Small intestine (tissue), 7 donors: Measurements from ENCODE around the gene PITPNC1. TPM values are rescaled to one million over a fixed set of nuclear protein-coding genes. Genes with fewer than 3 reads are reported as not detected.
A peak's percentile ranks its signal among the peaks of the same experiment; 100 is the strongest.

ENCODE experiments used
- DNase-seq, 2 donors: peaks; one replicate each; pipeline versions ENCODE4 v3.0.0 to v3.0.0-alpha.2; 2013
- FAIRE-seq: peaks from 2 replicates; lab custom pipeline; 2012; peaks lifted over from hg19 to GRCh38; lab: Jason Lieb, UNC
- H3K27ac ChIP-seq, 3 donors: one replicate each; pipeline ENCODE4 v1.5.1; 2013; ENCODE audit warnings: low read length in 2 of 3, mild to moderate bottlenecking in 2 of 3, control low read depth in 1 of 3, inconsistent platforms in 1 of 3, low read depth in 1 of 3, moderate library complexity in 1 of 3
- H3K27me3 ChIP-seq, 3 donors: one replicate each; pipeline ENCODE4 v1.6.1; 2013; ENCODE audit warnings: low read length in 3 of 3, inconsistent platforms in 1 of 3; ENCODE audit not compliant: control insufficient read depth in 3 of 3, insufficient read depth in 3 of 3
- H3K36me3 ChIP-seq, 3 donors: one replicate each; pipeline ENCODE4 v1.6.1; 2013; ENCODE audit warnings: low read length in 3 of 3, inconsistent platforms in 1 of 3, low read depth in 1 of 3, mild to moderate bottlenecking in 1 of 3, moderate library complexity in 1 of 3; ENCODE audit not compliant: control insufficient read depth in 3 of 3, insufficient read depth in 2 of 3
- H3K4me1 ChIP-seq, 3 donors: one replicate each; pipeline ENCODE4 v1.6.1; 2013; ENCODE audit warnings: low read length in 2 of 3, inconsistent platforms in 1 of 3, low read depth in 1 of 3, mild to moderate bottlenecking in 1 of 3, moderate library complexity in 1 of 3; ENCODE audit not compliant: control insufficient read depth in 3 of 3, insufficient read depth in 2 of 3
- H3K4me3 ChIP-seq, 3 donors: one replicate each; pipeline ENCODE4 v1.5.1; 2013; ENCODE audit warnings: low read length in 3 of 3, control low read depth in 1 of 3, inconsistent platforms in 1 of 3, low read depth in 1 of 3, mild to moderate bottlenecking in 1 of 3, moderate library complexity in 1 of 3
- H3K9me3 ChIP-seq, 2 donors: one replicate each; pipeline ENCODE4 v1.6.1; 2013; ENCODE audit warnings: low read depth in 1 of 2, low read length in 1 of 2; ENCODE audit not compliant: control insufficient read depth in 2 of 2, insufficient read depth in 1 of 2
- WGBS, 3 donors: extraction: QIAGEN DNeasy Blood & Tissue Kit; methylation state at CpG; one replicate each; pipeline ENCODE4 v1.1.7; 2013; 5-methylcytosine and 5-hydroxymethylcytosine counted together
- polyA plus RNA-seq, 4 donors: library from polyadenylated mRNA; stranded (reverse) in 3 of 4; unstranded in 1 of 4; fragments of 200-250 nt in 3 of 4; fragments of 120-200 nt in 1 of 4; gene quantifications; one replicate each; pipeline versions ENCODE4 v1.2.1 to v1.2.3, GENCODE V29; 2013
- donor health status: healthy with polysubstance abuse.
- donor health status: control.
- donor health status: control.
- donor health status: Bipolar disorder and iron deficiency.
- donor health status: healthy.

PITPNC1 gene
- polyA plus RNA-seq, 4 donors, result 0.67 to 11.7 (median 3.4) TPM

DNA sequence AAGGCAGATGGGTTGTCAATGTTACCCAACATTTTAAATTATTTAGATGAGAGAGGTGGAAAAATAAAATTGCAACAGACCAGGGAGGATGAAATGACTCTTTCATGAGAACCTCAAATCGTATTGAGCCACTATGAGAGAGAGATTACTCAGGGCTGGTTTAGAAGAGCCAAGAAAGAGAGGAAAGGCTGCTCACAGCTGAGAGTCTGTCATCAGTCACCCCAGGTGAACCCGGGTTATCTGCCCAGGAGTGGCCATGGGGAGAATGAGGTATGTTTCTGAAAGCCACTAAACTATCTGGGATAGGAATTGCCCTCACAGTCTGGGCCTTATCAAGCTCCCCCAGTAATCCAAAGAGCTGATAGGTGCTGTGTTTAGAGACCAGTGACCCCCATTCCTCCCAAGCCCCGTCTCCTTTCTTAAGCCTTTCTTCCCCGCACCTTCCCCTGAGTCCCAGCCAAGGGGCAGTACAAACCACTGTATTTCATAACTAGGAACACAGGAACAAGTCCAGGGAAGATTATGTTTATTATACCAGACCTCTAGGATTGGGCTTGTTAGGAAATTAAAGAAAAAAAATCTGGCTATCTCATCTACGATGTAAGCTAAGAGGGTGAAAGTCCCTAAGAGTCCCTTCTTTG, 181.8 kb downstream of the PITPNC1 start:
- 33 to 69% (median 34%) methylated on average over 5 of the region's 5 CpGs for WGBS, 3 donors
- H3K27me3 ChIP-seq, result no peaks in the 10 kb centered on the region
- H3K27ac ChIP-seq, result no peak overlapping the region
- H3K4me1 ChIP-seq, result no peaks in the 10 kb centered on the region
- H3K9me3 ChIP-seq, result peaks cover 0 to 6% of the 10 kb centered on the region in 2 donors
- DNase-seq (no peak), FAIRE-seq (no peak)
- H3K36me3 ChIP-seq, result peaks cover 0 to 3% (median 0%) of the 10 kb centered on the region in 3 donors
- no peak overlapping the region for H3K4me3 ChIP-seq

DNA sequence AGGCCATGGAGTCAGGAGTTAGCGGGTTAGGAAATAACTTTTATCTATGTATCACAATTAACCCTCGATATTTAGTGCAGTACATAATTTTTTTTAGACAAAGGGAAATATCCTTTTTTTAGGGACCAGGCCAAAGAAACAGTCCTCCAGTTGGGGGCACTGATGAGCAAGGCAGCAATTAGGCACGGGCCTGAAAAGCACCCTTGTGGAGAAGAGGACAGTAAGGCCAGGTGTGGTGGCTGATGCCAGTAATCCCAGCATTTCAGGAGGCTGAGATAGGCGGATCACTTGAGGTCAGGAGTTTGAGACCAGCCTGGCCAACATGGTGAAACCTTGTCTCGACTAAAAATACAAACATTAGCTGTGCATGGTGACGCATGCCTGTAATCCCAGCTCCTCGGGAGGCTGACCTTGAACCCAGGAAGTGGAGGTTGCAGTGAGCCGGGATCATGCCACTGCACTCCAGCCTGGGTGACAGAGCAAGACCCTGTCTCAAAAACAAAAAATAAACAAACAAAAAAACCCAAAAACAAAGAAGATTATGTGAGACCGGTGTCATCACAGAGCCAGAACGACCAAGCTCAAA, 182.4 kb downstream of the PITPNC1 start:
- WGBS, 3 donors, result 49 to 74% (median 58%) methylated on average over 10 of the region's 10 CpGs

DNA sequence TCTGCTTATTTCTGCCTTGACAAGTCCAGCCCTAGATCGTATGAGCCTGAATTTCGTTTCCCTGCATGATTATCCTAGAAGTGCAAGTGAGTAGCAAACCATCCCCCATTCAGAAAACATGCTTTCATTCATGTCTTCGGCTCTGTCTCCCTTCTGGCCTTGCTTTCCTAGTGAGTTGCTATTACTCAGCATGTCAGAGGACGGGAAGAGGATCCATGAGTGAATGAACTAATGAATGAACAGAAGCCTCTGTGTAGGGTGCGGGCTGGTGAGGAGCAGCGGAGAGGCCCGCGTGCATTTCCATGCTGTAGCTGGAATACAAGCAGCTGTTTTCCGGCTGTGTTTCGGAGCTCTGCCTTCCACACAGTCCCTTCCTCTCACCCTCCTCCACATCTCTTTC, 184.9 kb downstream of the PITPNC1 start:
- H3K36me3 ChIP-seq, result no peaks in the 10 kb centered on the region
- peaks cover 0 to 2% of the 10 kb centered on the region in 2 donors for H3K9me3 ChIP-seq
- no peak overlapping the region for H3K27ac ChIP-seq
- DNase-seq, result no peak
- 88 to 90% (median 88%) methylated on average over 10 of the region's 10 CpGs for WGBS, 3 donors
- H3K4me3 ChIP-seq, result no peak overlapping the region
- no peaks in the 10 kb centered on the region for H3K4me1 ChIP-seq
- no peaks in the 10 kb centered on the region for H3K27me3 ChIP-seq
- no peak for FAIRE-seq

More for the DNA sequence above, 182.4 kb downstream of the PITPNC1 start:
- Histone ChIP-seq H3K36me3 (peaks cover 0 to 3% (median 0%) of the 10 kb centered on the region in 3 donors), H3K27me3 (no peaks in the 10 kb centered on the region), H3K4me1 (no peaks in the 10 kb centered on the region), H3K9me3 (peaks cover 0 to 6% of the 10 kb centered on the region in 2 donors), H3K4me3 (no peak overlapping the region), H3K27ac (no peak overlapping the region)
- peak in 1 of 2 donors; percentile 24 for DNase-seq
- no peak for FAIRE-seq

DNA sequence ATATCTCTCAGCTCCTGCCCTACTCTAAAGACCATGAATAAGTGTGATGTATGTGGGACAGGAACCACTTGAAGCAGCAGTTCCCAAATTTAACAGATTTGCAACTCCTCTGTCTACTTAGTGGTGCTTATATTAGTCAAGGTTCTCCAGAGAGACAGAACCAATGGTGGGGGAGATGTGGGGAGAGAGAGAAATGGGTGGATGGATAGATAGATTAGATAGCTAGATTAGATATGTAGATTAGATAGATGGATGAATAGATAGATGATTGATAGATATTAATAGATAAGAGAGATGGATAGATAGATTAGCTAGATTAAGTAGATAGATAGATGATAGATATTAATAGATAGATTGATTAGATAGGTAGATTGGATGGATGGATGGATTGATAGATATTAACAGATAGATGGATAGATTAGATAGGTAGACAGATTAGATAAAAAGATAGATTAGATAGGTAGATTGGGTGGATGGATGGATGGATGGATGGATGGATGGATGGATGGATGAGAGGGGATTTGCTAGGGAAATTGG, 186.7 kb downstream of the PITPNC1 start:
- H3K9me3 ChIP-seq, result no peaks in the 10 kb centered on the region
- FAIRE-seq (no peak), DNase-seq (no peak)
- no peak overlapping the region for H3K4me3 ChIP-seq
- H3K36me3 ChIP-seq, result no peaks in the 10 kb centered on the region
- no peak overlapping the region for H3K27ac ChIP-seq
- no peaks in the 10 kb centered on the region for H3K4me1 ChIP-seq
- no peaks in the 10 kb centered on the region for H3K27me3 ChIP-seq

DNA sequence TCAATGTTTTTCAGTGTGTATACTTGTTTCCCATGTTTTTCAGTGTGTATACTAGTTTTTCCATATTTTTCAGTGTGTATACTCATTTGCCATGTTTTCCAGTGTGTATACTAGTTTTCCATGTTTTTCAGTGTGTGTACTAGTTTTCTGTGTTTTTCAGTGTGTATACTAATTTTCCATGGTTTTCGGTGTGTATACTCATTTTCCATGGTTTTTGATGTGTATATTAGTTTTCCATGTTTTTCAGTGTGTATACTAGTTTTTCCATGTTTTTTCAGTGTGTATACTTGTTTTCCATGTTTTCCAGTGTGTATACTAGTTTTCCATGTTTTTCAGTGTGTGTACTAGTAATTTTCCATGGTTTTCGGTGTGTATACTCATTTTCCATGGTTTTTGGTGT, 188.0 kb downstream of the PITPNC1 start:
- Histone ChIP-seq H3K9me3 (no peaks in the 10 kb centered on the region), H3K27me3 (no peaks in the 10 kb centered on the region), H3K27ac (no peak overlapping the region), H3K36me3 (no peaks in the 10 kb centered on the region), H3K4me1 (no peaks in the 10 kb centered on the region), H3K4me3 (no peak overlapping the region)
- FAIRE-seq, result no peak
- 95 to 100% (median 97%) methylated on average over 2 of the region's 2 CpGs for WGBS, 3 donors
- DNase-seq, result no peak

DNA sequence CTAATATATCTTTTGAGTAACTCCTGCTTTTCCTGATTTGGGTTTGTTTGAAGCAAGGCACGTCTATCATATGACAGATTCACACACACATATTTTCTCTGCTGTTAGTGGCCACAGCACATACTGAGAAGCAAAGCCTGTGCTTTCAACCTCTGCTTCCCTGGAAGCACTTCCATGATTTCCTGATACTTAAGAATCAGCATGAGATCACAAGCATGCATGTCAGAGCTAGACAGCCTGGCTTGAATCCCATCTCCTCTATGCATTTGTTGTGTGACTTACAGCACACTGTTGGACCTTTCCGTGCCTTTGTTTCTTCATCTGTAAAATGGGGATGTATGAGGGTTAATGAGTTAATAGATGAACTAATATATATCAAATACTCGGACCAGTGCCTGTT, 189.6 kb downstream of the PITPNC1 start:
- H3K36me3 ChIP-seq, result peaks cover 0 to 3% (median 0%) of the 10 kb centered on the region in 3 donors
- no peak overlapping the region for H3K27ac ChIP-seq
- no peak for FAIRE-seq
- no peaks in the 10 kb centered on the region for H3K4me1 ChIP-seq
- no peaks in the 10 kb centered on the region for H3K9me3 ChIP-seq
- 84 to 93% (median 93%) methylated on average over 3 of the region's 3 CpGs for WGBS, 3 donors
- no peak for DNase-seq
- no peaks in the 10 kb centered on the region for H3K27me3 ChIP-seq
- H3K4me3 ChIP-seq, result no peak overlapping the region

DNA sequence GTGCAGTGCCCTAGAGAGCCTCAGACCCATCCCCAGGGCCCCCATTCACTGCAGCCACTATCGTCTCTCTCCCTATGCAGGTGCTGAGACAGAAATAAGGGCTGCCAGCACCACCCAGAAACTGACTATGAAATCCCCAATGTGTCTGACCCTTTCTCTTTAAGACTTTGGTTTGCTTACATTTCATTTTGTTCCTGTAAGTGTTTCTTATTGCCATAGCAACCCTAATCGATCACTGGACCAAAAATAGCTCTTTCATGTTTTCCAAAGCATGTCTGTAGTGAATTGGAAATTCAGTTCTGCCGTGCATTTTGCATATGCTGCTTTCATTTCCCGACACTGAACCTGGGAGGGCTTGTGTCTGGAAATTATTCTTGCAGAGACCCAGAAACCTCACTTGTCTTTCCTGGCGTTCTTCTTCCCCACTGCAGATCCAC, 192.0 kb downstream of the PITPNC1 start:
- H3K27ac ChIP-seq, result no peak overlapping the region
- peaks cover 0 to 5% (median 0%) of the 10 kb centered on the region in 3 donors for H3K36me3 ChIP-seq
- no peaks in the 10 kb centered on the region for H3K9me3 ChIP-seq
- no peak overlapping the region for H3K4me3 ChIP-seq
- H3K4me1 ChIP-seq, result no peaks in the 10 kb centered on the region
- 58 to 66% (median 65%) methylated on average over 5 of the region's 5 CpGs for WGBS, 3 donors
- FAIRE-seq (no peak), DNase-seq (no peak)
- H3K27me3 ChIP-seq, result no peaks in the 10 kb centered on the region

DNA sequence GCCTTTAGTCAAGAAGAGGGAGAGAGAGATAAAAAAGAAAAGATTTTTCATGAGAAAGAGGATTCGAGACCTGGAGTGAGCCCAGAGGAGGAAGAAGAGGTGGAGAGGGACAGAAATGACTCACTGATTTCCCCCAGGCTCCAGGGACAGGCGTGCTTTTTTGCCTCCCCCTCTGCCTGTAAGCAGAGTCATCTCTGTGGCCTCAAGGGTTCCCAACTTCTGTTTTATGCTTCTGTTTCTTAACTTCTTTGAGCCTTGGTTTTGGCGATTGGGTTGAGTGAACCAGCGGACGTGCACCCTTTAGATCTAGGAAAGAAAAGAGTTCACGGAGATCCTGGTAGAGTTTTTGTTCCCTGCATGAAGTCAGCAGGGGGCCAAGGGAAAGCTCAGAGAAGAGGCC, 192.8 kb downstream of the PITPNC1 start:
- H3K4me3 ChIP-seq, result no peak overlapping the region
- peaks cover 0 to 5% (median 0%) of the 10 kb centered on the region in 3 donors for H3K36me3 ChIP-seq
- WGBS, 3 donors, result 81 to 93% (median 86%) methylated on average over 6 of the region's 6 CpGs
- H3K27ac ChIP-seq, result no peak overlapping the region
- peaks cover 0 to under 1% (median 0%) of the 10 kb centered on the region in 3 donors for H3K4me1 ChIP-seq
- no peaks in the 10 kb centered on the region for H3K27me3 ChIP-seq
- no peaks in the 10 kb centered on the region for H3K9me3 ChIP-seq
- FAIRE-seq (no peak), DNase-seq (no peak)
